A673 (cell line): ENCODE measurements around the gene ATP2A3. TPM values are rescaled to one million over a fixed set of nuclear protein-coding genes. Genes with fewer than 3 reads are reported as not detected.

Source experiments
- BruUV-seq: library from RNA; stranded (reverse); fragments of 400-500 nt; replicated peaks from 2 replicates; lab custom pipeline; 2021; lab: Mats Ljungman, UMichigan
- CTCF ChIA-PET: fragments of 300-600 bp; sonication (Branson Sonifier 250); formaldehyde crosslinking; loops from one replicate; lab custom pipeline; 2022; ENCODE audit warnings: antibody characterized with exemption; lab: Charles Lee
- POLR2A ChIA-PET: fragments of 300-600 bp; sonication (Branson Sonifier 250); formaldehyde crosslinking; loops from one replicate; lab custom pipeline; 2022; ENCODE audit warnings: antibody characterized with exemption; ENCODE audit not compliant: low non-redundant PET; lab: Charles Lee
- DNase-seq: peaks from one replicate; pipeline ENCODE4 v3.0.0-alpha.2; 2015; ENCODE audit warnings: low spot score
- H3K27ac ChIP-seq: fragments of 200-600 bp; sonication (generic); 2 replicates; pipeline ENCODE4 v1.5.1; 2016; ENCODE audit warnings: mixed run types, low read depth, mild to moderate bottlenecking, mixed read lengths, antibody characterized with exemption, low read length; ENCODE audit not compliant: poor library complexity, severe bottlenecking
- H3K27me3 ChIP-seq: fragments of 200-600 bp; sonication (generic); replicated peaks from 2 replicates; pipeline ENCODE4 v1.6.1; 2017; ENCODE audit warnings: mixed run types, low read depth, mild to moderate bottlenecking, mixed read lengths, antibody characterized with exemption, low read length; ENCODE audit not compliant: insufficient read depth, poor library complexity
- H3K36me3 ChIP-seq: fragments of 200-600 bp; sonication (generic); 2 replicates; pipeline ENCODE4 v1.6.1; 2016; ENCODE audit warnings: mixed run types, mild to moderate bottlenecking, mixed read lengths, antibody characterized with exemption, low read length; ENCODE audit not compliant: insufficient read depth, poor library complexity, severe bottlenecking
- H3K4me1 ChIP-seq: fragments of 200-600 bp; sonication (generic); 2 replicates; pipeline ENCODE4 v1.6.1; 2017; ENCODE audit warnings: mixed run types, mild to moderate bottlenecking, mixed read lengths, antibody characterized with exemption, low read length; ENCODE audit not compliant: insufficient read depth, poor library complexity, severe bottlenecking
- H3K4me3 ChIP-seq: fragments of 200-600 bp; sonication (generic); 2 replicates; pipeline ENCODE4 v1.5.1; 2016; ENCODE audit warnings: low read depth, mixed run types, mild to moderate bottlenecking, mixed read lengths, low read length; ENCODE audit not compliant: poor library complexity, severe bottlenecking
- H3K9me3 ChIP-seq: fragments of 200-600 bp; sonication (generic); 2 replicates; pipeline ENCODE4 v1.6.1; 2016; ENCODE audit warnings: mixed run types, low read depth, mild to moderate bottlenecking, mixed read lengths, antibody characterized with exemption, low read length; ENCODE audit not compliant: poor library complexity, severe bottlenecking
- CTCF ChIP-seq: fragments of 300-800, 200-600 bp; sonication (generic); conservative IDR thresholded peaks from 2 replicates; pipeline ENCODE4 v1.5.1; 2017; ENCODE audit warnings: low read depth, mild to moderate bottlenecking, antibody characterized with exemption, low read length, moderate library complexity, mixed read lengths
- EZH2 ChIP-seq: fragments of 200-600 bp; sonication (generic); IDR thresholded peaks from 2 replicates; pipeline ENCODE4 v1.6.1; 2017; ENCODE audit warnings: borderline replicate concordance, low read depth, mild to moderate bottlenecking, mixed read lengths, antibody characterized with exemption, low read length; ENCODE audit not compliant: poor library complexity, severe bottlenecking
- intact Hi-C: fragments of 100-400 bp; cut with micrococcal nuclease; formaldehyde crosslinking; loops from one replicate; pipeline ENCODE4 v1.10.0; 2022; ENCODE audit not compliant: unreplicated experiment
- total RNA-seq: library from RNA; stranded (reverse); gene quantifications from 2 replicates; pipeline ENCODE4 v1.2.3, GENCODE V29; 2021

Gene ATP2A3
- total RNA-seq, 1 experiment from 2014 or later, result 0.17 TPM

- peaks cover 5% of the 10 kb centered on the region for H3K4me1 ChIP-seq
- no peaks in the 10 kb centered on the region for H3K36me3 ChIP-seq
- H3K27ac ChIP-seq, result no peak overlapping the region
- H3K9me3 ChIP-seq, result no peaks in the 10 kb centered on the region
- BruUV-seq, result no TSS peak
- ChIA-PET CTCF (interaction anchor here (1.8 kb wide), 1 partner anchor 16 kb away, joined by 5 read pairs; no protein-coding TSS in a partner anchor), POLR2A (no interaction called here)
- DNase-seq, result no peak
- no peak overlapping the region for H3K4me3 ChIP-seq
- no peak for TF ChIP-seq EZH2
- TF ChIP-seq CTCF, result no peak
- H3K27me3 ChIP-seq, result no peaks in the 10 kb centered on the region
- intact Hi-C loops, result no loop called here
Observed at GRCh38 chr17:3897731-3898130, 66.5 kb downstream of the ATP2A3 start.

- Histone ChIP-seq H3K9me3 (no peaks in the 10 kb centered on the region), H3K4me3 (no peak overlapping the region), H3K27ac (no peak overlapping the region), H3K27me3 (no peaks in the 10 kb centered on the region), H3K4me1 (peaks cover 9% of the 10 kb centered on the region), H3K36me3 (no peaks in the 10 kb centered on the region)
- ChIA-PET CTCF (interaction anchor here (1.8 kb wide), 1 partner anchor 17 kb away, joined by 5 read pairs; no protein-coding TSS in a partner anchor), POLR2A (interaction anchor here (0.6 kb wide), 1 partner anchor 52 kb away, joined by 3 read pairs; no protein-coding TSS in a partner anchor)
- DNase-seq, result no peak
- BruUV-seq, result no TSS peak
- TF ChIP-seq CTCF, result no peak
- TF ChIP-seq EZH2, result no peak
- intact Hi-C loops, result no loop called here
Observed at GRCh38 chr17:3896968-3897235, 67.3 kb downstream of the ATP2A3 start.

- Histone ChIP-seq H3K4me1 (peaks cover 14% of the 10 kb centered on the region), H3K9me3 (no peaks in the 10 kb centered on the region), H3K36me3 (no peaks in the 10 kb centered on the region), H3K27ac (no peak overlapping the region), H3K27me3 (no peaks in the 10 kb centered on the region), H3K4me3 (no peak overlapping the region)
- no TSS peak for BruUV-seq
- CTCF ChIA-PET, result interaction anchor here (1.8 kb wide), 1 partner anchor 18 kb away, joined by 5 read pairs; no protein-coding TSS in a partner anchor
- POLR2A ChIA-PET, result interaction anchor here (0.6 kb wide), 1 partner anchor 51 kb away, joined by 3 read pairs; no protein-coding TSS in a partner anchor
- intact Hi-C loops, result no loop called here
- DNase-seq, result no peak
- TF ChIP-seq EZH2 (no peak), CTCF (no peak)
Observed at GRCh38 chr17:3896108-3896967, 67.9 kb downstream of the ATP2A3 start.
